Large intestine (tissue), 3 donors: ENCODE measurements around the gene LDB2. TPM values are rescaled to one million over a fixed set of nuclear protein-coding genes. Genes with fewer than 3 reads are reported as not detected.

Source experiments
- DNase-seq, 2 donors: peaks; one replicate each; pipeline versions ENCODE4 v3.0.0 to v3.0.0-alpha.2; 2013
- H3K27ac ChIP-seq: one replicate; pipeline ENCODE4 v1.5.1; 2013; ENCODE audit warnings: low read length
- H3K27me3 ChIP-seq: 2 replicates; pipeline ENCODE4 v1.6.1; 2013; ENCODE audit warnings: low read length; ENCODE audit not compliant: control insufficient read depth, insufficient read depth
- H3K36me3 ChIP-seq: 2 replicates; pipeline ENCODE4 v1.6.1; 2013; ENCODE audit warnings: low read length; ENCODE audit not compliant: control insufficient read depth, insufficient read depth
- H3K4me1 ChIP-seq: one replicate; pipeline ENCODE4 v1.6.1; 2013; ENCODE audit warnings: low read length; ENCODE audit not compliant: control insufficient read depth, insufficient read depth
- H3K4me3 ChIP-seq: one replicate; pipeline ENCODE4 v1.5.1; 2013; ENCODE audit warnings: low read length
- H3K9me3 ChIP-seq: one replicate; pipeline ENCODE4 v1.6.1; 2013; ENCODE audit warnings: mild to moderate bottlenecking, low read depth, low read length, moderate library complexity; ENCODE audit not compliant: control insufficient read depth
- WGBS: methylation state at CpG from one replicate; pipeline ENCODE4 v1.1.5; 2013; ENCODE audit warnings: low lambda C conversion rate; ENCODE audit not compliant: insufficient coverage; 5-methylcytosine and 5-hydroxymethylcytosine counted together
- polyA plus RNA-seq: library from polyadenylated mRNA; unstranded; fragments of 120-200 nt; gene quantifications from one replicate; pipeline ENCODE4 v1.2.1, GENCODE V29; 2013

LDB2 gene
- polyA plus RNA-seq, 1 donor: 17.2 TPM

DNA sequence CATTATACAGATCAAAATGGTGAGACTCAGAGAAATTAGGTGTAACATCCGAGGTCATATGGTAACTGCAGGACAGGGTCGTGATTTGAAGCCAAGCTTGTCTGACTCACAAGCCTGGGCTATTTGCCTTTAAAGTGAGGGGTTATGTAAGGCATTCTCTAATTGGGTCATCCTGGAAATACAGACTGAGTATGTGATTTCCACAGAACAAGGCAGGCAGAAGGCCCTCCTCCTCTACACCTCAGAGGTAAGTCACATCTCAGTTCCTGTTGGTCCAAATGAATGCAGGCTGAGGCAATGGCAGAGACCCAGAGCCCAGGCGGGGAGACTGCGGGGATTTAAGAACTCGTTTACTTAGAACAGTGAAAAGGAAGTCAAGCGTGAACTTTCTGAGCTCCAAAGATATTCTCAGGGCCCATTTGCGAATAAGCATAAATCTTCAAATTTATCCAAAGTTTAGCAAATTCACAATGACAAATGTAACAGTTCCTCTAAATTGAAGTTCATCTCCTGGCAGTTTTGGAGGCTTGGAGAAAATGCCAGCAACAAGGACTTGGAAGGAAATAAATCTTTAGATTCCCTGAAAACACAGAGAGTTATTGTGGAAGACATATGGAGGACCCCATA is 153.3 kb downstream of the LDB2 start:
- Histone ChIP-seq H3K27ac (no peak overlapping the region), H3K9me3 (no peaks in the 10 kb centered on the region)
- WGBS: 100% methylated on average over 3 of the region's 7 CpGs

DNA sequence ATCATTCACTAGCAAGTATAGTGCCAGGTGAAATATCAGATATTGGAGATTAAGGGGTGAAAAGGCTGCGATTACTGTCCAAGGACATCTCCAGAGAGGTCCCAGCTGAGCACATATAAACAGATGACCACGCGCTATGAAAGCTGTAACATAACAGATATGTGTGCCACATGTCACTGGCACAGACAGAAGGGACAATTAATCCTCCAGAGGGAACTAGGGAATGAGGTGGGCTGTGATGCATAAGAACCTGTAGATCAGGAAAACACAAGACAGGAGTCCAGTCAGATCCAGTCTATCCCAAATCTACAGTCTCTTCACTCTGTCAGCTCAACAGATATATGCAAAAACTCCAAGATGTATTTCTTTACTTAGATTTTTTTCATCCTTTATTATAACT is 157.2 kb downstream of the LDB2 start:
- H3K27ac ChIP-seq: no peak overlapping the region
- no peak overlapping the region for H3K4me3 ChIP-seq
- no peaks in the 10 kb centered on the region for H3K36me3 ChIP-seq
- DNase-seq: no peak
- no peaks in the 10 kb centered on the region for H3K27me3 ChIP-seq
- WGBS: 93% methylated on average over 3 of the region's 3 CpGs
- H3K4me1 ChIP-seq: no peaks in the 10 kb centered on the region
- H3K9me3 ChIP-seq: no peaks in the 10 kb centered on the region

More for the DNA sequence above, 153.3 kb downstream of the LDB2 start:
- Histone ChIP-seq H3K4me1 (no peaks in the 10 kb centered on the region), H3K4me3 (no peak overlapping the region), H3K36me3 (no peaks in the 10 kb centered on the region), H3K27me3 (no peaks in the 10 kb centered on the region)
- no peak for DNase-seq

DNA sequence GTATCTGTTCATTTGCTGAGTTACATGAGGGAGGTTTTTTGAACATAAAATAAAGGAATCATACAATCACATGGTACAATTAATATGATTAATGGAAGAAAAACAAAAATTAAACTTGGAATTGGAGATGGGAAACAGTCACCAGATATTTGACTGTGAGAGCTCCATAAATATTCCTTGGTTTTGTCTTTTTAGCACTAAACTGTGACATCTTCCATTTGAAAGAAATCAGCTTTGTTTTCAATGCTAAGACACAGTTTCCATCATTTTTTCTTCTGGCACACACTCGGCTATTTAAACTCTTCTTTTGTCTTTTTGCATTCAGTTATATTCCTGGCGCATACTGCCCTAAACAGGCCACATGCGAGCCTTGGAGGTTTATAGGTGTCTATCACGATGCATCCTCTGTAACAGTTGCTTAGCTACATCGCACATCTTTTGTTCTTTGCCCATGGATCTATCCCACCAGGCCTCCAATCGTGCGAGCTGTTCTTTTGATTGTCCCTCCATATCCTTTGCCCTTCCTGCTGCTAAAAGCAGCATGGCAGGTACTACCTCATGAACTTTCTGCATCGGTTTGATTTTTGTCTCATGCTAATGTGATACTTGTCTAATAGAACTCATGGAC is 158.3 kb downstream of the LDB2 start:
- 83% methylated on average over 1 of the region's 8 CpGs for WGBS
- no peak for DNase-seq
- no peaks in the 10 kb centered on the region for H3K4me1 ChIP-seq
- H3K36me3 ChIP-seq: no peaks in the 10 kb centered on the region
- H3K27me3 ChIP-seq: no peaks in the 10 kb centered on the region
- H3K27ac ChIP-seq: no peak overlapping the region
- no peak overlapping the region for H3K4me3 ChIP-seq
- H3K9me3 ChIP-seq: no peaks in the 10 kb centered on the region

DNA sequence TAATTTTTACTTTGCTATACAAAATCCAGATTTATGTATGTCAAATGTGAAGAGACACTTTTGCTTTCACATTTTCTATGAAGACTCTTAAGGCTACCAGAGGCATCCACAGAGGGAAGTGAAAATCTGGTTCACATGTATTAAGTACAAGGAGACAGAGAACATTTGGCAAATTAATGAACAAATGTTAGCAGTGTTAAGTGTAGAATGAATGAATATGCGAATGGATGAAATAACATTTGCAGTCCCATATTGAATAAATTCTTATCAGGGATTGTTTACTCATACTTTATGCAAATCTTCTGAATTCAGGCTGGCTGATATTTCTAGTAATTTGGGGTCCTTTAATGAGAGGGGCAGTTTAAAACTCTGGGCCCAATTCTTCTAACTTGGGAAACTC is 159.9 kb downstream of the LDB2 start:
- H3K4me3 ChIP-seq: no peak overlapping the region
- H3K4me1 ChIP-seq: no peaks in the 10 kb centered on the region
- no peak overlapping the region for H3K27ac ChIP-seq
- no peak for DNase-seq
- H3K27me3 ChIP-seq: no peaks in the 10 kb centered on the region
- WGBS: no CpG with 5 or more reads among the region's 1 CpG
- H3K36me3 ChIP-seq: no peaks in the 10 kb centered on the region
- no peaks in the 10 kb centered on the region for H3K9me3 ChIP-seq

DNA sequence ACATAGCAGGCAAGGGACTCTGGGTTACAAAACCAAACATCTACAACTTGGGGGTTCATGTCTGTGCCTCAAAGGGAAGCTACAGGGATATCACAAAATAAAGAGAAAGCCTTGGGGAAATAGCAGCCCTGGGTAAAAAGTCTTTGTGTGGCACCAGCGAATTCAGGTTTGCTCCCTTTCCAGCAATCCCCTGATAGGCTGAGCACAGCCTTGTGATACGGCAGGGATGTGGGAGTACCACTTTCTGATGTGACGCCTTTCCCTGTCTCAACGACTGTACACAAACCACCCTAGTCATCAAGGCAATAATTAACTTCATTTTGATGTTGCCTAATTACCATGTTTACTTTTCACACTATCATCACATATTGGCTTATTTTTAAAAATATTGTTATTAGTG is 164.9 kb downstream of the LDB2 start:
- Histone ChIP-seq H3K4me3 (no peak overlapping the region), H3K27ac (no peak overlapping the region), H3K9me3 (no peaks in the 10 kb centered on the region), H3K27me3 (no peaks in the 10 kb centered on the region), H3K36me3 (no peaks in the 10 kb centered on the region), H3K4me1 (no peaks in the 10 kb centered on the region)
- no peak for DNase-seq
- no CpG with 5 or more reads among the region's 4 CpGs for WGBS

DNA sequence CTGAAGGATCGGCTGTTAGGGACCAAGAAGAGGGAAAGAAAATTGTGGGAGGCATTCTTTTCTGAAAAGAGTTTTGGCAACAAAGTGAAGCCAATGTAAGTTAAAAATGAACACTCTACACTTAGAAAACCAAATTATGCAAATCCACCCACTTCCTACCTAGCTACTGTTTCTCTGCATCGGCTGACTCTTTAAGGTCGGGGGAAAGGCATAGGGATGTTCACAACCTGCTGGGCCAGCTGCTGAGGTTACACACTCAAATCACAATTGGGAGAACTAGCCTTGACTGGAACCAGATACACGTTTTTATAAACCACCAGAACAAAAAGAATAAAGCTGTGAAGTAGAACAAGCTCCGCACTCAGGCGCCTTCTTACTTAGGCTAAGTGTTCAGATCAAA is 165.7 kb downstream of the LDB2 start:
- WGBS: 90% methylated on average over 2 of the region's 6 CpGs
- DNase-seq: no peak
- Histone ChIP-seq H3K9me3 (no peaks in the 10 kb centered on the region), H3K27ac (no peak overlapping the region), H3K4me1 (no peaks in the 10 kb centered on the region), H3K4me3 (no peak overlapping the region), H3K27me3 (no peaks in the 10 kb centered on the region), H3K36me3 (no peaks in the 10 kb centered on the region)

DNA sequence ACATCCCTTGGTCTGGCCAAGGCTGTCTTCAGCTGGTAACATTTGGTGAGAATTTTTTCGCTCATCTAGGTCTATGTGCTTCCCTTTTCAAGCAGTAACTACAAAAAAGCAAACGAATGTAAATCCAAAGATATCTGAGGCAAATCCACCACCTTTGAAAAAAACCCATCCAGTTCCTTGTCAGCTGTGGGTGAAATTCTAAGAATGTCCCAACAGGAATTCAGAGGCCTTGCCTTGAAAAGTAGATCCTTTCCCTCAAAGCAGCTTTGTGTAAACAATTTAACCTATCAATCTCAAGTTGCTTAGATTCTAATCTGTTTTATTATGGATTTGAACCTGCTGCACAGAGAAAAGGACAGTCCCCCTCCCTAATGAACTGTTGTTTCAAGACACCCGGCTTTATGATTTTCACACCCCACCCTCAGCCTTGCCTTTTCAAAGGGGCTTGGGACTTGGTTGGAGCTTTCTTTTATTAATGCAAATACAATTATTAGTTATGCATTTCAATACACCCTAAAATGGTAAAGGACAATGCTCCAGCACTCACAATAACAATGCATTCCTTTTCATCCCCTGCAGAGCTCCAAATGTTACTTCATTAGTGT is 166.6 kb downstream of the LDB2 start:
- Histone ChIP-seq H3K27me3 (no peaks in the 10 kb centered on the region), H3K4me1 (no peaks in the 10 kb centered on the region), H3K4me3 (no peak overlapping the region), H3K36me3 (no peaks in the 10 kb centered on the region), H3K9me3 (no peaks in the 10 kb centered on the region), H3K27ac (no peak overlapping the region)
- no peak for DNase-seq
- WGBS: 60% methylated on average over 1 of the region's 3 CpGs

DNA sequence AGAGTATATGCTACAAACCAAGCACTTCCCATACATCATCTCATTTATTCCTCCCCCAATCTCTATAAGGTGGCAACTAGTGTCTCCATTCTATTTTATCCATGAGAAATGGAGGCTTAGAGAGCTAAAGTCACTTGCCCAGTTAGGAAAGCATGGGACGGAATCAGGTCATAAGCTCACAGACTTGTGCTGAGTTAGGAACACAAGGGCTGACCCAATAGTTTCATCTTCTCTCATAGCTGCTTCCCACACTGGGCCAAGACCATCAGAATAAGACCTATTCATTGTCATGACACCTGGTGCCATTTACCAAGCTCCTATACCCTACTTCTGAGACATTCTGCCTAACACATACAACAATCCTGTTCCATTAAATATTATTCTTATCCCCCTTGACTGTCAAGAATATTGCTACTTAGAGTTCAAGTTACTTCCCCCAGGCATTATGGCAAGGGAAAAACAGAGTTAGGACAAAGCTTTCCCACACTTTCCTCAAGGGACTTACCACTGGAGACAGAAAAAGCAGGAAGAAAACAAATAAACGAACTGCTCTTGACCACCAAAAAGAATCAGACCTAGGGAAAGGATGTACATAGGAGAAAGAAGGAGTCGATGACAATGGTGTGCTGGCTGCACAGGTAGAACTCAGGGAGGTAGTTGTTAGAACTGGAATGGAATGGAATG is 167.8 kb downstream of the LDB2 start:
- DNase-seq: no peak
- H3K27ac ChIP-seq: no peak overlapping the region
- H3K36me3 ChIP-seq: no peaks in the 10 kb centered on the region
- no peaks in the 10 kb centered on the region for H3K4me1 ChIP-seq
- WGBS: 83% methylated on average over 2 of the region's 3 CpGs
- H3K9me3 ChIP-seq: no peaks in the 10 kb centered on the region
- H3K4me3 ChIP-seq: no peak overlapping the region
- no peaks in the 10 kb centered on the region for H3K27me3 ChIP-seq

DNA sequence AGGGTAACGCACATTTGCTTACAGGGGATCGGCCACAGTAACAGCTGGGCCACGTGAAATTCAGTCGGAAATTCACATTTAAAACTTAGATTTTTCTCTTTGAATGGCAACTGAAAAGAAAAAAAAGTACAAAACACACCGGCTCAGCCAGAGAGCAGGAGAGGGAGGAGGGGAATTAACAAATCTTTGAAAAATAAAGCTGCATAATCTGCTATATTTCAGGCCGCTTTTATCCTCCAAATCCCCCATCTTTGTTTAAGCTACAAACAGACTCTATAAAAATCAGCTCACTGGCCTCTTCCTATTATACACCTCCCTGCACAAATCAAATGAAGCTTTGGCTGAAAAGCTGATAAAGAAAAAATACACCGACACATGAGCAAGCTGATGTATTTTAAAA is 169.1 kb downstream of the LDB2 start:
- no peaks in the 10 kb centered on the region for H3K36me3 ChIP-seq
- H3K27ac ChIP-seq: no peak overlapping the region
- no peaks in the 10 kb centered on the region for H3K4me1 ChIP-seq
- H3K4me3 ChIP-seq: no peak overlapping the region
- WGBS: 74% methylated on average over 4 of the region's 7 CpGs
- no peaks in the 10 kb centered on the region for H3K27me3 ChIP-seq
- no peak for DNase-seq
- no peaks in the 10 kb centered on the region for H3K9me3 ChIP-seq

DNA sequence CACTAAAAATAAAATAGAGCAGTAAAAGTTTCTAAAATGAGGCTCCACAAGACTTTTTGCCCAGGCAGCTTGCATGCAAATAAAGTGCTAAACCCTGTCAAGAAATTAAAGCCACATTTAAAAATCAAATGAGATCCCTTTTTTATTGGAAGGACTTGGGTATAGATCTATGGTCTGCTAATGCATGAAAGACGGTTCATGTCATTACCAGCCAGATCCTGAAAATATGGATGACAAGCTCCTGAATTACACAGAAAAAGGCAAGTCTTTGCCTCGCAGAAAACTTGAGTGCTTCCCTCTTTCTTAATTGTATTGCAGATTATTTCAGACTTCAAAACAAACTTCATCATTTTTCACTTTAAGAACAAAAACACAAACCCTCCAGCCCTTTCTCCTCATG is 169.6 kb downstream of the LDB2 start:
- H3K27ac ChIP-seq: no peak overlapping the region
- 60% methylated on average over 1 of the region's 2 CpGs for WGBS
- no peak overlapping the region for H3K4me3 ChIP-seq
- H3K4me1 ChIP-seq: no peaks in the 10 kb centered on the region
- DNase-seq: no peak
- H3K9me3 ChIP-seq: no peaks in the 10 kb centered on the region
- H3K36me3 ChIP-seq: no peaks in the 10 kb centered on the region
- no peaks in the 10 kb centered on the region for H3K27me3 ChIP-seq
